ENCODE measurements around the gene WDR41. TPM values are rescaled to one million over a fixed set of nuclear protein-coding genes. Genes with fewer than 3 reads are reported as not detected.
A peak's percentile ranks its signal among the peaks of the same experiment; 100 is the strongest.
"Not testable (repeated sequence)": the region's sequence is repeated elsewhere in the genome, so short reads cannot be mapped to it uniquely, and the experiment has no call there.

WDR41 gene
- total RNA-seq, 4 donors from 2014 or later = 82.7 to 161 (median 126) TPM

DNA sequence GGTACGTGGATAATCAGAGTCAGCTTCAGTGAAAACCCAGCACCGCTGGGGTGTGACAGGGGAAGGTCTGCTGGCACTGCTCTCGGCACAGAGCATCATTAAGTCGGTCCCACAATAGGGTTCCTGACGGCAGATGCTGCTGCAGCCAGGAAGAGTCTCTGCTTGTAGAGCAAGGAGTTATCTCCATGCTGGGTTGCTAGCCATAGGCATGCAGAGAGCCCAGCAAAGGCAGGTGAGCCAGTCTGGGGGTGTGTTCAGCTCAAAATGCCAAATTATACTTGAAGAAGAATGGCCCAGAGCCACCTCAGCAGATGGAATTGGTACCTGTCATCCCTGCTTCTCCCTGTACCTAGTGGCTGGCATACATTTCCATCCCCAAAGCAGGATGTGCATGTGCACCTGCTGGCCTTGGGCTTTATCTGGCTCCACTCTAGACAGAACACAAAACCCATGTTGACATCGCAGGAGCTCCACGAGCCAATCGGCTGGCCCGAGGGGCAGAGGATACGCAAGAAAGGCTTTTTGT is 100.8 kb downstream of the WDR41 start:
- DNase-seq = no peak
- H3K36me3 ChIP-seq = no peaks in the 10 kb centered on the region
- intact Hi-C loops (cut with DNase I; ENCODE audit: low total_unique reads) = no loop called here
- no peaks in the 10 kb centered on the region for H3K9me3 ChIP-seq
- no peak overlapping the region for H3K27ac ChIP-seq
- TF ChIP-seq POLR2A (IDR thresholded peaks at IDR 0.05) = no peak
- TF ChIP-seq, protein P1, sequence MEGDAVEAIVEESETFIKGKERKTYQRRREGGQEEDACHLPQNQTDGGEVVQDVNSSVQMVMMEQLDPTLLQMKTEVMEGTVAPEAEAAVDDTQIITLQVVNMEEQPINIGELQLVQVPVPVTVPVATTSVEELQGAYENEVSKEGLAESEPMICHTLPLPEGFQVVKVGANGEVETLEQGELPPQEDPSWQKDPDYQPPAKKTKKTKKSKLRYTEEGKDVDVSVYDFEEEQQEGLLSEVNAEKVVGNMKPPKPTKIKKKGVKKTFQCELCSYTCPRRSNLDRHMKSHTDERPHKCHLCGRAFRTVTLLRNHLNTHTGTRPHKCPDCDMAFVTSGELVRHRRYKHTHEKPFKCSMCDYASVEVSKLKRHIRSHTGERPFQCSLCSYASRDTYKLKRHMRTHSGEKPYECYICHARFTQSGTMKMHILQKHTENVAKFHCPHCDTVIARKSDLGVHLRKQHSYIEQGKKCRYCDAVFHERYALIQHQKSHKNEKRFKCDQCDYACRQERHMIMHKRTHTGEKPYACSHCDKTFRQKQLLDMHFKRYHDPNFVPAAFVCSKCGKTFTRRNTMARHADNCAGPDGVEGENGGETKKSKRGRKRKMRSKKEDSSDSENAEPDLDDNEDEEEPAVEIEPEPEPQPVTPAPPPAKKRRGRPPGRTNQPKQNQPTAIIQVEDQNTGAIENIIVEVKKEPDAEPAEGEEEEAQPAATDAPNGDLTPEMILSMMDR (IDR thresholded peaks at IDR 0.05) = no peak
- no peaks in the 10 kb centered on the region for H3K27me3 ChIP-seq
- no peak overlapping the region for H3K4me3 ChIP-seq
- no peaks in the 10 kb centered on the region for H3K4me1 ChIP-seq

DNA sequence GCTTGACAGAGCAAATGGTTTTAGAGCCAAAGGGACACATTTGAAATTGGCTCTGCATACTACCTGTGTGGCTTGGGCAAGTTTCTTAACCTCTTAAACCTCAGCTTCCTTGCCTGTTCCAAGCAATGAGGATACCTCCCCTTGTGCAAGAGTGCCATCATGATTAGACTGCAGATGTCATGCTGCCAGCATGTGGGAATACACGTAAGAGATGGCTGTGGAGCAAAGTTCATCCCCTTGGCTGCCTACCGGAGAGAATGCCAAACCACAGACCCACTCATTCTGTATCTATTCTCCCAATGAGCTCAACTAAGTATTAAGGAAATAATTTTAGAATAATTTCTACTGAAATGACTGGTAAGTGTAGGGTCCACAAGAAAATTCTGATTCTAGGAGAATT is 101.3 kb downstream of the WDR41 start:
- no peaks in the 10 kb centered on the region for H3K36me3 ChIP-seq
- TF ChIP-seq, protein P1 (IDR thresholded peaks at IDR 0.05) = no peak
- no peak for TF ChIP-seq POLR2A (IDR thresholded peaks at IDR 0.05)
- no peak for DNase-seq
- H3K27me3 ChIP-seq = no peaks in the 10 kb centered on the region
- H3K27ac ChIP-seq = no peak overlapping the region
- intact Hi-C loops (cut with DNase I; ENCODE audit: low total_unique reads) = no loop called here
- no peaks in the 10 kb centered on the region for H3K9me3 ChIP-seq
- H3K4me1 ChIP-seq = no peaks in the 10 kb centered on the region
- no peak overlapping the region for H3K4me3 ChIP-seq

DNA sequence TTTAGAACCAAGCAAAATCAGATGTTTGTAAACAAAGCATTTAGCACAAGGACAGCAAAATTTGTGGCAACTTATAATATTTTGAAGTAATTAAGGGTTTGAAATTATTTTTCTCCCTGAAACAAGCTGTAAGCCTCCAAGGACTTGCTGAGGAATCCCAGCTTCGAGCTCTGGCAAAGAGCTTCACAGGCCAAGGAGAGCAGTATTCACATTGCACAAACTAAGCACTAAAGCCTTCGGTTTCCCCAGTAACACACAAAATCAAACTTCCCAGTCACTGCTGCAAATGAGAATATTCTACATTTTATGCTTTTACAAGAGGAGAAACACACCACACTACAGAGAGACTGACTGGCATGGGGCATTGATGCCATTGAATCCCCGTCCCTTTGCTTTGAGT is 101.9 kb downstream of the WDR41 start:
- intact Hi-C loops (cut with DNase I; ENCODE audit: low total_unique reads) = no loop called here
- no peak overlapping the region for H3K4me3 ChIP-seq
- H3K27ac ChIP-seq = no peak overlapping the region
- H3K4me1 ChIP-seq = no peaks in the 10 kb centered on the region
- no peaks in the 10 kb centered on the region for H3K27me3 ChIP-seq
- no peak for DNase-seq
- no peaks in the 10 kb centered on the region for H3K36me3 ChIP-seq
- TF ChIP-seq, protein P1 (IDR thresholded peaks at IDR 0.05) = no peak
- no peak for TF ChIP-seq POLR2A (IDR thresholded peaks at IDR 0.05)
- H3K9me3 ChIP-seq = no peaks in the 10 kb centered on the region

DNA sequence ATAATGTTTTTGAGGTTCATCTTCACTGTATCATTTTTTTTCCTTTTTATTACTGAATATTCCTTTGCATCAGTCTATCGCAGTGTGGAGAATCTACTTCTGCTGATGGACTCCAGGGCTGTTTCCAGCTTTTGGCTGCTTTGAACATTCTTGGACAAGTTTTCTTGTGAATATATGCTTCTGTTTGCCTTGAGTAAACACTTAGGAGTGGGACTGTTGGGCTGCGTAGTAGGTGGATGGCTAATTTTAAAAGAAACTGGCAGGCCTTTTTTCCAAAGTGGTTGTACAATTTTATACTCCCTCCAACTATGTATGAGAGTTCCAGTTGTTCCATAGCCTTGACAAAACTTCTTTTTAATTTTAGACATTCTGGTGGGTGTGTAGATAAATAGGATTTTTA is 102.4 kb downstream of the WDR41 start:
- peak overlapping the region in 1 of 2 donors; percentile 8 for H3K27ac ChIP-seq
- TF ChIP-seq, protein P1 (IDR thresholded peaks at IDR 0.05) = no peak
- no peak for TF ChIP-seq POLR2A (IDR thresholded peaks at IDR 0.05)
- intact Hi-C loops (cut with DNase I; ENCODE audit: low total_unique reads) = no loop called here
- H3K27me3 ChIP-seq = no peaks in the 10 kb centered on the region
- H3K9me3 ChIP-seq = no peaks in the 10 kb centered on the region
- DNase-seq = no peak
- no peak overlapping the region for H3K4me3 ChIP-seq
- H3K36me3 ChIP-seq = no peaks in the 10 kb centered on the region
- no peaks in the 10 kb centered on the region for H3K4me1 ChIP-seq

DNA sequence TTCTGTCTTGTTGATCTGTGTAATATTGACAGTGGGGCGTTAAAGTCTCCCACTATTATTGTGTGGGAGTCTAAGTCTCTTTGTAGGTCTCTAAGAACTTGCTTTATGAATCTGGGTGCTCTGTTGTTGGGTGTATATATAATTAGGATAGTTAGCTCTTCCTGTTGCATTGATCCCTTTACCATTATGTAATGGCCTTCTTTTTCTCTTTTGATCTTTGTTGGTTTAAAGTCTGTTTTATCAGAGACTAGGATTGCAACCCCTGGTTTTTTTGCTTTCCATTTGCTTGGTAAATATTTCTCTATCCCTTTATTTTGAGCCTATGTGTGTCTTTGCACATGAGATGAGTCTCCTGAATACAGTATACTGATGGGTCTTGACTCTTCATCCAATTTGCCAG is 105.8 kb downstream of the WDR41 start:
- H3K9me3 ChIP-seq; intact Hi-C loops (cut with DNase I; ENCODE audit: low total_unique reads); H3K4me3 ChIP-seq; H3K36me3 ChIP-seq; DNase-seq; H3K27me3 ChIP-seq; H3K4me1 ChIP-seq; H3K27ac ChIP-seq: not testable (repeated sequence)

DNA sequence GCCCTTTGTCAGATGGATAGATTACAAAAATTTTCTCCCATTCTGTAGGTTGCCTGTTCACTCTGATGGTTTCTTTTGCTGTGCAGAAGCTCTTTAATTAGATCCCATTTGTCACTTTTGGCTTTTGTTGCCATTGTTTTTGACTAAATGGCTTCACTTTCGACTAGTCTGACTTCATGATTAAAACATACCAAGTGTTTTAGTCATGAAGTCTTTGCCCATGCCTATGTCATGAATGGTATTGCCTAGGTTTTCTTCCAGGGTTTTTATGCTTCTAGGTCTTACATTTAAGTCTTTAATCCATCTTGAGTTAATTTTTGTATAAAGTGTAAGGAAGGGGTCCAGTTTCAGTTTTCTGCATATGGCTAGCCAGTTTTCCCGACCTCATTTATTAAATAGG is 108.8 kb downstream of the WDR41 start:
- DNase-seq; H3K4me1 ChIP-seq; H3K4me3 ChIP-seq; intact Hi-C loops (cut with DNase I; ENCODE audit: low total_unique reads); H3K9me3 ChIP-seq; H3K27me3 ChIP-seq; H3K27ac ChIP-seq; H3K36me3 ChIP-seq: not testable (repeated sequence)

Other genes with a start within 250 kb of the WDR41 start
- not detected for gene OTP, start 146.4 kb upstream of the WDR41 start, total RNA-seq